Right hindlimb (tissue), 1 donor: Measurements from ENCODE around the gene NR3C1.

Source experiments
- DNase-seq: peaks from one replicate; pipeline ENCODE4 v3.0.0-alpha.2; 2018

NR3C1 gene

DNA sequence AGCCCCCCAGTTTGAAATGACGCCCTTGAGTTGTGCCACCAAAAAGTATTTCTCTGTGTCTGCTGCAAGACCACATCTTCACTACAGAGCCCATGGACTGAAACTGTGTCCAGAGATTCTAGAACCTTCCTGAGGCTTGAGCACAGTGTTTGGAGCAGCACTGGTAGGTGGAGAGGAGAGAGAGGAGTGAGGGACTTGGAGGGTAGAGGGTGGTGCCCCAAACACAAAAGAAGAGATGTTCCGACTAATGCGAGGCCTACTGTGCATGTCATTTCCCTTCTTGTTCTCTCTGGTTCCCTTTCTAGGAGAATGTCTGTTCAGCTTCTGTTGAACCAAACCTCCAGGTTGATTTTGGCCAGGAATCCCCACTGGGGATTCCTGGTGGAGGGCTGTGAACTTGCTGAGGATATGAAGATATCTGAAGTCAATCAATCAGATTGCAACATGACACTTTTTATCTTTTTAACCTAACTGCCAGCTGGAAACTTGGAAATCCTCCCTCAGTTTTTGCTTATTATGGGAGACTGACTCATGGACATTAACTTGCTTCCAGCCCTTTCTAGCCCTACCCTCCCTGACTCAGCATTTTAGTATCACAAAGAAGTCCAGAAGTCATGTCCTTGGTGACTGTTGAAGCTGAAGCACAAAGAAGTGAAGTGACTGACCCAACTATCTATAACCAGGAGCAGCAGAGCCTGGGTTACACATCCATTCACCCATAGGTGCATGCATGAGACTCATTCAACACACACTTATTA, 154.5 kb downstream of the NR3C1 start:
- no peak for DNase-seq

- no peak for DNase-seq
These were observed 155.1 kb downstream of the NR3C1 start for GRCh38 chr5:143248391-143248790.

DNA sequence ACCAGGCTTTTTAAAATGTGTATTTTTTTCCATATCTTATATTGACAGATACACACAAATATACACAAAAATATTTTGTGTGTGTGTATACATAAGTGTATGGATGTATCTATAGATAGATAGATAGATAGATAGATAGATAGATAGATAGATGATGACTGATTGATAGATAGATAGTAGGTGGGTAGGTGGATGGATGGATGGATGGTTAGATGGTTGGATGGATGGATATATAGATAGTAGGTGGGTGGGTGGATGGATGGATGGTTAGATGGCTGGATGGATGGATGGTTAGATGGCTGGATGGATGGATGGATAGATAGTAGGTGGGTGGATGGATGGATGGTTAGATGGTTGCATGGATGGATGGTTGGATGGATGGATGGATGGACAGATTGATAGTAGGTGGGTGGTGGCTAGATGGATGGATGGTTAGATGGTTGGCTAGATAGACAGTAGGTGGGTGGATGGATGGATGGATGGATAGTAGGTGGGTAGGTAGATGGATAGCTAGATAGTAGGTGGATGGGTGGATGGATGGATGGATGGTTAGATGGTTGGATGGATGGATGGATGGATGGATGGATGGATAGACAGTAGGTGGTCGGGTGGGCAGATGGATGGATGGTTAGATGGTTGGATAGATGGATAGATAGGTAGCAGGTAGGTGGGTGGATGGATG, 156.2 kb downstream of the NR3C1 start:
- DNase-seq: no peak

DNA sequence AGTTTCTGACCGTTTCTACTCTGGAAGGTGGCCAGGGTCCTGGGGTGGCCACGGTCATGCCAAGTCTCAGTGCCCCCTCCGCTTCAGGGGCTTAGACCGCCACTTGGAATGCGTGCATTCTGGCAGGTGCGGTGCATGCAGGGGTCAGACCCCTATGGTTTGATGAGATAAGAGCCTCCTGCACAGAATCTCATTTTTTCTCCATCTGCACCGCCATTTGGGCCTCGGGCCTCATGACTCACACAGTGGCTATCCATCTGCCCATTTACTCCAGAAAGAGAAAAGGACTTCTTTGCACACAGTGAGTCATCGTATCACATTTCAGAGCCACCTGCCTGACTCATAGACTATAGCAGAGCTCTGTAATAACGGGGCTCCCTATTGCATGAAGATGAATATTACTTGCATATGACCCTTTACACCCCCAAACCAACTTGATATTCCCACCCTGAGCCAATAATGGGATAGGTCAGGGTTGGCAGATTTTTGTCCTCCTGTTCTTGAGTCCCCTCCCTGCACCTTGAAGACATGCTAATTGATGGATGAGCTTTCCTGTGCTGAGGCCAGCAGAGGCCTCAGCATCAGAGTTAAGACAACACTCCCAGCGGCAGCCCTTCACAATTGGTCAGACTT, 157.4 kb downstream of the NR3C1 start:
- DNase-seq: no peak

DNA sequence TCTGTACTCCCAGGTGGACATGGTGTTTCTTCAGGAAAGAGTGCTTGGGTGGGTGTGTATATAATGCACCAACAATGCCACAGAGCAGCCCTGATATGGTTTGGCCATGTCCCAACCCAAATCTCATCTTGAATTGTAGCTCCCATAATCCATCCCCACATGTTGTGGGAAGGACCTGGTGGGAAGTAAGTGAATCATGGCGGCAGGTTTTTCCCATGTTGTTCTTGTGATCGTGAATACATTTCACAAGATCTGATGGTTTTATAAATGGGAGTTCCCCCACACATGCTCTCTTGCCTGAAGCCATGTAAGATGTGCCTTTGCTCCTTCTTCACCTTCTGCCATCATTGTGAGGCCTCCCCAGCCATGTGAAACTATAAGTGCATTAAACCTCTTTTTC, 158.5 kb downstream of the NR3C1 start:
- no peak for DNase-seq

DNA sequence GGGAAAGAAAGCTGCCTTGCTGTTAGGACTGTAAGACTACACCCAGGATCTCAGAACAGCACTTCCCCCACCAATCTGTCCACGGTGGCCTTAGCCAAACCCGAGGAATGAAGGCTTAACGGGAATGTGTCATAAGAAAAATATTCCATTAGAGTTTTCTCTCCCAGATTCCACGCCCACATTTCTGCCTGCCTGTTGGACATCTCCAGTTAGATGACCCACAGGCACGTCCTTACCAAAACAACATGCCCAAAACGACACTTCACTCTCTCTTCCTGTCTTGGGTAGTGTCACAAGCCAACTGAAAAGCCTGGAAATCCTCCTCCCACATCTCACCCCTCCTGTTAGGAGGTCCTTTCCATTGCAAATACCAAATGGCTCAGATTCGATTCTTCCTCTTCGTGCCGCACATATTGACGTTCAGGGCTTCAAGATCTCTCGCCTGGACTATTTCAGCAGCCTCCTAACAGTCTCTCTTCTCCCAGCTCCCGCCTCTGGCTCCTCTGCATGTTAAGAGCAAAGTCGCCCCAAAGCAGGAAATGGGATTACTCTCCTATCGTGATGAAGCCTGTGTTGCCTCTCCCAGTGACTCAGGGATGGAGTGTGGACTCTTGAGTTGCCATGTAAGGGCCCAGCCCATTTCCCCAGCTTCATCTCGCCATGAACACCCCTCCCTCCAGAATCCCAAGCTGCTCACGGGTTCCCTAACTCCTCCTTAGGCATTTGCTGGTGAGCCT, 159.3 kb downstream of the NR3C1 start:
- DNase-seq: peak; percentile 83

DNA sequence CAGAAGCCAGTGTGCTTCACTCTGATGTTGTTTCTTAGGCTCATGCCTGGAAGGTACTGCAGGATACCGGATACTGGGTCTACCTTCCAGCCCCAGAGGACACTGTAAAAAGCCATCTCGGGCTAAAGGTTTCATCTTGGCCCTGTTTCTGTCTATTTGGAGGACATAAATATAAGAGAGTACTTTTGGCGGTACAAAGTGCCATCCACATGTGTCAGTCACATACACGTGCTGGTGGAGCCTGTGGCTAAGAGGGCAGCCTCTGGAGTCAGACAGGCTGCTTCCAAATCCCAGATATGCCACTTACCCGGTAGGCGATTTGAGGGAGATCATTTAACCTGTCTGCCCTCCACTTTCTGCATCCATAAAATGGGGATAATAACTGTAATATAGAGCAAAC, 160.4 kb downstream of the NR3C1 start:
- DNase-seq: no peak

GRCh38 chr5:143241892-143242291, 161.6 kb downstream of the NR3C1 start:
- DNase-seq: no peak

DNA sequence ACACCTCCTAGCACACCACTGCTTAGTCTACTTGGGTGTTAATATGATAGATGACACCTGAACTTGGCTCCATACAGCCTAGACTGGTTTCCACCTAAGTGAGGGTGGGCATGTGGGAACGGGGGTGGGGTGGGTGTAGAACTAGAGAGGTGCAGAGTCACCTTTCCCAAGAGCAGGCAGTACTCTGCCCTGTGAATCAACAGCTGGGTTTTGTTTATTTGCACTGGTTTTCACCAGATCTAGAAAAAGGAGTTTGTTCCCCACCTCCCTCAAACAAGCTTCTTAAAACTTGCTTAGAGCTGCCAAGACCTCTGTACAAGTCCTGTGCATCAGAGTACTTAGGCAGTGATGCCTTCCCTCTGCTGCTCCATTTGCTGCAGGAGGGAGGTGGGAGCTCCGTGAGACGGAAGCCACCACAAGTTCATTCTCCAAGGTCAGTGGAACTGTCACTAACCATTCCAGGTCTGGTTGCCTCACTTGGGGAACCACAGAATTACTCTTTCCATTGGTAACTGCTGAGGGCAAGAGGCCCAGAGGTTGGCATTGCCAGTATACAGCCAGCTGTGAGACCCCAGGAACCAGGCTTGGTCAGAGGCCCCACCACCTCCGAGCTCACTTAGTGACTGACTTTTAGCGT, 163.5 kb downstream of the NR3C1 start:
- DNase-seq: no peak

- no peak for DNase-seq
These were observed 164.9 kb downstream of the NR3C1 start for GRCh38 chr5:143238620-143239019.

GRCh38 chr5:143237664-143238063, 165.8 kb downstream of the NR3C1 start:
- no peak for DNase-seq

DNA sequence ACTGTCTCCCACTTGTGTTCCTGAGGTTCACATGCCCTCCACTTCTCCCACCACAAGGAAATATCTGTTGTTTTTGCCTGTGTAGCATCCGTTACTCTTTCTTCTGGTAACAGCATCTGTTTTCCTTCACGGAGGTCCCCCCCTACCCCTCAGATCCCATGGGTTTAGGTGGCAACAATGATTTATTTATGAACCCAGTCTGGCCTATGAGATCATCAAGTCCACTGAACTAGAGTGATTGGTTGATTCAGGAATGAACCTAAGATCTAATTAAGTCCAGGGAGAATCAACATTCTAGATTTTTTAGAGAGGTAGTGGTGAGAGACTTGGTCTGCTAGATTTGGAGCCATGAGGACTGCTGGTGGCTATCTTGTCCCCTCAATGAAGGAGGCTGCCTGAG, 166.8 kb downstream of the NR3C1 start:
- DNase-seq: no peak

GRCh38 chr5:143235423-143235822, 168.1 kb downstream of the NR3C1 start:
- DNase-seq: no peak

- DNase-seq: no peak
These were observed 169.2 kb downstream of the NR3C1 start for GRCh38 chr5:143234162-143234842.

- no peak for DNase-seq
These were observed 170.5 kb downstream of the NR3C1 start for GRCh38 chr5:143233031-143233430.

- no peak for DNase-seq
These were observed 171.3 kb downstream of the NR3C1 start for GRCh38 chr5:143231973-143232812.

- no peak for DNase-seq
These were observed 172.1 kb downstream of the NR3C1 start for GRCh38 chr5:143231416-143231815.

GRCh38 chr5:143230676-143230996, 172.8 kb downstream of the NR3C1 start:
- DNase-seq: no peak

GRCh38 chr5:143229896-143230675, 173.4 kb downstream of the NR3C1 start:
- DNase-seq: no peak

- DNase-seq: no peak
These were observed 174.0 kb downstream of the NR3C1 start for GRCh38 chr5:143229426-143229895.
